ENCODE data around the gene GSG1.

DNA sequence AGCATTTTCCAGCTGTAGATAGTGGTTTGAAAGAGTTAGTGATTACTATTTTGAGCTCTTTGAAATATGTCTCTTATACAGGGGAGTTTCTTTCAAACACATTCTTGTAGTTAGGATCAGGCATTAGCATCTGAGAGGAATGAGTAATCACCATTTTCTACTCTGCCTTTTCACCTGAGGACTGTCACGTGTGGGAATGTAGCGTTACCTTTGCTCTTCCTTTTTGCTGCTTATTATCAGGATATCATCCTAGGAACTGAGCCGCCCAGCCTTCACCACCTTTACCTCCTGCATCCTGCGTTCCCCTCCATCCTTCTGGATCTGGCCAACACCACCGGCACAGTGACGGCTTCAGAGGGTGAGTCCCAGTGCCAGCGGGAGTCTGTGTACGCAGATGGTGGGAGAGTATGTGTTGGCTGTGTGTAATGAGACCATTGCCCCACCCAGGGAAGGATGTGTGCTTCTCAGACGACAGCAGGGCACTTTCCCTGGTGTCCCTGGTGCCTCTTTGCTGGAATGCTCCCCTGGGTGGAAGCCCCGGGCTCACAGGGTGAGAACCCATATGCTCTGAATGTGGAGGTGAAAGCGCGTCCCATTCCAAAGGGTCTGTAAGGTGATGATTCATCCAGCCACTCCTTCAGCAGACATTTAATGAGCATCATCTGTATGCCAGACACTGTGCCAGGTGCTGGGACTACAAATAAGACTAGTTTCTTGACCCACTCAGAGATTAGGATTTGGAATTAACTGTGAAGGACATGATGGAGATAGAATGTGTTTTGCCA is 27.5 kb downstream of the GSG1 start:
- TF ChIP-seq, protein P1, sequence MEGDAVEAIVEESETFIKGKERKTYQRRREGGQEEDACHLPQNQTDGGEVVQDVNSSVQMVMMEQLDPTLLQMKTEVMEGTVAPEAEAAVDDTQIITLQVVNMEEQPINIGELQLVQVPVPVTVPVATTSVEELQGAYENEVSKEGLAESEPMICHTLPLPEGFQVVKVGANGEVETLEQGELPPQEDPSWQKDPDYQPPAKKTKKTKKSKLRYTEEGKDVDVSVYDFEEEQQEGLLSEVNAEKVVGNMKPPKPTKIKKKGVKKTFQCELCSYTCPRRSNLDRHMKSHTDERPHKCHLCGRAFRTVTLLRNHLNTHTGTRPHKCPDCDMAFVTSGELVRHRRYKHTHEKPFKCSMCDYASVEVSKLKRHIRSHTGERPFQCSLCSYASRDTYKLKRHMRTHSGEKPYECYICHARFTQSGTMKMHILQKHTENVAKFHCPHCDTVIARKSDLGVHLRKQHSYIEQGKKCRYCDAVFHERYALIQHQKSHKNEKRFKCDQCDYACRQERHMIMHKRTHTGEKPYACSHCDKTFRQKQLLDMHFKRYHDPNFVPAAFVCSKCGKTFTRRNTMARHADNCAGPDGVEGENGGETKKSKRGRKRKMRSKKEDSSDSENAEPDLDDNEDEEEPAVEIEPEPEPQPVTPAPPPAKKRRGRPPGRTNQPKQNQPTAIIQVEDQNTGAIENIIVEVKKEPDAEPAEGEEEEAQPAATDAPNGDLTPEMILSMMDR (IDR thresholded peaks at IDR 0.05), result no peak
- TF ChIP-seq POLR2AphosphoS5 (IDR thresholded peaks at IDR 0.05) (no peak), POLR2A (IDR thresholded peaks at IDR 0.05) (no peak), EP300 (IDR thresholded peaks at IDR 0.05) (no peak)
